Activated CD4-positive, alpha-beta T cell treated with anti-CD3 and anti-CD28 coated beads for 48 hours (primary cell): ENCODE data around the gene RAX2.
A peak's percentile ranks its signal among the peaks of the same experiment; 100 is the strongest.
"Not testable (repeated sequence)": the region's sequence is repeated elsewhere in the genome, so short reads cannot be mapped to it uniquely, and the experiment has no call there.

Experiments used
- DNase-seq: peaks from one replicate; pipeline ENCODE4 v3.0.0-alpha.2; 2020

Gene RAX2

GRCh38 chr19:3775831-3776230, 3.8 kb upstream of the RAX2 start:
- DNase-seq = no peak

- DNase-seq = no peak
These were observed 3.3 kb upstream of the RAX2 start for GRCh38 chr19:3775374-3775711.

- no peak for DNase-seq
These were observed 2.8 kb upstream of the RAX2 start for GRCh38 chr19:3774621-3775373.

- no peak for DNase-seq
These were observed 1.9 kb upstream of the RAX2 start for GRCh38 chr19:3773814-3774515.

- no peak for DNase-seq
These were observed 775 bp downstream of the RAX2 start for GRCh38 chr19:3771000-3771905.

GRCh38 chr19:3770136-3770999, 1.7 kb downstream of the RAX2 start:
- no peak for DNase-seq

- no peak for DNase-seq
These were observed 2.5 kb downstream of the RAX2 start for GRCh38 chr19:3769494-3769893.

GRCh38 chr19:3768748-3769099, 3.3 kb downstream of the RAX2 start:
- DNase-seq = no peak

- DNase-seq = no peak
These were observed 3.8 kb downstream of the RAX2 start for GRCh38 chr19:3768015-3768747.

- DNase-seq = no peak
These were observed 5.0 kb downstream of the RAX2 start for GRCh38 chr19:3767050-3767449.

- no peak for DNase-seq
These were observed 5.5 kb downstream of the RAX2 start for GRCh38 chr19:3766520-3766919.

GRCh38 chr19:3765757-3766156, 6.3 kb downstream of the RAX2 start:
- DNase-seq = not testable (repeated sequence)

GRCh38 chr19:3765121-3765520, 6.9 kb downstream of the RAX2 start:
- no peak for DNase-seq

GRCh38 chr19:3762501-3763459, 9.2 kb downstream of the RAX2 start, which contains the start of gene MRPL54:
Gene MRPL54, plus strand, starts transcription at chr19:3762682. Its CDS starts 19 bp downstream, at chr19:3762701.
- DNase-seq = peak; percentile 100

- DNase-seq = no peak
These were observed 9.9 kb downstream of the RAX2 start for GRCh38 chr19:3762130-3762473.

GRCh38 chr19:3761382-3762129, 10.5 kb downstream of the RAX2 start, which contains the start of gene APBA3:
Gene APBA3, minus strand, starts transcription at chr19:3761692. Its CDS starts 1,428 bp downstream, at chr19:3760264.
- peak; percentile 98 for DNase-seq

GRCh38 chr19:3760871-3761361, 11.1 kb downstream of the RAX2 start:
- no peak for DNase-seq

GRCh38 chr19:3759482-3760254, 12.4 kb downstream of the RAX2 start:
- no peak for DNase-seq

- DNase-seq = not testable (repeated sequence)
These were observed 13.7 kb downstream of the RAX2 start for GRCh38 chr19:3758297-3758696.
